ENCODE data around the gene GRIA1.

DNA sequence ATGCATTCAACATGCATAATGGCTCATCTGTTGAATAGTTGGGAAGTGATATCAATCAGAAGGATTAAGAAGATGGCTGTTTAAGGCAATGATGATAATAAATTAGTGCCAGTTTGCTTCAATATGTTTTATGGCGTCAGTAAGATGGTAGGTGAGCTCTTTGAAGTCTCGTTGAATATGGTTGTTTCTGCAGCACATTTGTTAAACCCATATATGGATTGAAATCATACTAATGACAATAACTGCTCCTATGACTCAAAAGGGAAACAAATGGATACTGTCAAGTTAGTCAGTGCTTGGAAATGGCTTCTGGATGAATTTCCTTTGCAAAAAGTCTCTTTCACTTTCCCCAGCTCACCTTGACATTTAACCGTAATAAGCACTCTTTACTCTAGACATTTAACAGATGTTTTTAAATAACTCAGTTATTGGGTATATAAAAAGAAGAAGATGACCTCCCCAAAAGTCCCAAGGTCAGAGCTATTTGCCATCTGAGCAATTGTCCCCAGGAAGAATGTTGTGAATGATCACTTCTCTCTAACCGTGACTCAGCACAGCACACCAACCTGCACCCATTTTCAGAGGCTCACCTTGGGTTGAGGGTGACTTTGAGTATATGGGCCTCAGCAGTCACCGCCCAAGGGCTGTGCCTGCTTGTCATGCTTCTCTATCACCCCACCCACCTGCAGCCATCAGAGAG is 133.4 kb downstream of the GRIA1 start:
- TF ChIP-seq, protein P1, sequence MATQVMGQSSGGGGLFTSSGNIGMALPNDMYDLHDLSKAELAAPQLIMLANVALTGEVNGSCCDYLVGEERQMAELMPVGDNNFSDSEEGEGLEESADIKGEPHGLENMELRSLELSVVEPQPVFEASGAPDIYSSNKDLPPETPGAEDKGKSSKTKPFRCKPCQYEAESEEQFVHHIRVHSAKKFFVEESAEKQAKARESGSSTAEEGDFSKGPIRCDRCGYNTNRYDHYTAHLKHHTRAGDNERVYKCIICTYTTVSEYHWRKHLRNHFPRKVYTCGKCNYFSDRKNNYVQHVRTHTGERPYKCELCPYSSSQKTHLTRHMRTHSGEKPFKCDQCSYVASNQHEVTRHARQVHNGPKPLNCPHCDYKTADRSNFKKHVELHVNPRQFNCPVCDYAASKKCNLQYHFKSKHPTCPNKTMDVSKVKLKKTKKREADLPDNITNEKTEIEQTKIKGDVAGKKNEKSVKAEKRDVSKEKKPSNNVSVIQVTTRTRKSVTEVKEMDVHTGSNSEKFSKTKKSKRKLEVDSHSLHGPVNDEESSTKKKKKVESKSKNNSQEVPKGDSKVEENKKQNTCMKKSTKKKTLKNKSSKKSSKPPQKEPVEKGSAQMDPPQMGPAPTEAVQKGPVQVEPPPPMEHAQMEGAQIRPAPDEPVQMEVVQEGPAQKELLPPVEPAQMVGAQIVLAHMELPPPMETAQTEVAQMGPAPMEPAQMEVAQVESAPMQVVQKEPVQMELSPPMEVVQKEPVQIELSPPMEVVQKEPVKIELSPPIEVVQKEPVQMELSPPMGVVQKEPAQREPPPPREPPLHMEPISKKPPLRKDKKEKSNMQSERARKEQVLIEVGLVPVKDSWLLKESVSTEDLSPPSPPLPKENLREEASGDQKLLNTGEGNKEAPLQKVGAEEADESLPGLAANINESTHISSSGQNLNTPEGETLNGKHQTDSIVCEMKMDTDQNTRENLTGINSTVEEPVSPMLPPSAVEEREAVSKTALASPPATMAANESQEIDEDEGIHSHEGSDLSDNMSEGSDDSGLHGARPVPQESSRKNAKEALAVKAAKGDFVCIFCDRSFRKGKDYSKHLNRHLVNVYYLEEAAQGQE (IDR thresholded peaks at IDR 0.05; ENCODE audit: low read depth) = no peak
- TF ChIP-seq EP300 (IDR thresholded peaks at IDR 0.05; ENCODE audit: borderline replicate concordance) = no peak
- TF ChIP-seq TAF1 (IDR thresholded peaks at IDR 0.05; ENCODE audit: low read depth) = no peak
